Trophoblast cell (in vitro differentiated cells and primary cell): ENCODE measurements around the gene CFAP97D2.
A peak's percentile ranks its signal among the peaks of the same experiment; 100 is the strongest.

Experiments
- DNase-seq, 2 donors: peaks; one replicate each; pipeline ENCODE4 v3.0.0-alpha.2; 2016
- H2AFZ ChIP-seq: 2 replicates; pipeline ENCODE4 v1.6.1; 2013; ENCODE audit warnings: low read length, moderate library complexity, mild to moderate bottlenecking; ENCODE audit not compliant: insufficient read depth, poor library complexity
- H2AK5ac ChIP-seq: 2 replicates; pipeline ENCODE4 v1.6.1; 2013; ENCODE audit warnings: mild to moderate bottlenecking, low read length
- H2BK120ac ChIP-seq: 2 replicates; pipeline ENCODE4 v1.6.1; 2013; ENCODE audit warnings: low read length, mild to moderate bottlenecking, moderate library complexity; ENCODE audit not compliant: insufficient read depth, poor library complexity
- H2BK12ac ChIP-seq: 2 replicates; pipeline ENCODE4 v1.6.1; 2013; ENCODE audit warnings: mild to moderate bottlenecking, low read length, moderate library complexity
- H2BK5ac ChIP-seq: 2 replicates; pipeline ENCODE4 v1.6.1; 2013; ENCODE audit warnings: low read length, low read depth, moderate library complexity, mild to moderate bottlenecking; ENCODE audit not compliant: poor library complexity
- H3K14ac ChIP-seq: 2 replicates; pipeline ENCODE4 v1.6.1; 2013; ENCODE audit warnings: mild to moderate bottlenecking, low read length
- H3K18ac ChIP-seq: 2 replicates; pipeline ENCODE4 v1.6.1; 2013; ENCODE audit warnings: mild to moderate bottlenecking, low read length
- H3K23ac ChIP-seq: 2 replicates; pipeline ENCODE4 v1.6.1; 2013; ENCODE audit warnings: low read length
- H3K27ac ChIP-seq: 2 replicates; pipeline ENCODE4 v1.5.1; 2013; ENCODE audit warnings: low read depth, mild to moderate bottlenecking, inconsistent platforms, low read length, moderate library complexity
- H3K27me3 ChIP-seq: 2 replicates; pipeline ENCODE4 v1.6.1; 2013; ENCODE audit warnings: inconsistent platforms, mild to moderate bottlenecking, low read length, moderate library complexity; ENCODE audit not compliant: insufficient read depth
- H3K36me3 ChIP-seq, 2 experiments: 1 replicate in 1 of 2; 2 replicates in 1 of 2; pipeline ENCODE4 v1.6.1; 2013; ENCODE audit warnings: low read length in 2 of 2, mild to moderate bottlenecking in 2 of 2, moderate library complexity in 1 of 2; ENCODE audit not compliant: insufficient read depth in 2 of 2, control insufficient read depth in 1 of 2
- H3K4ac ChIP-seq: 2 replicates; pipeline ENCODE4 v1.6.1; 2013; ENCODE audit warnings: low read depth, mild to moderate bottlenecking, low read length, moderate library complexity
- H3K4me1 ChIP-seq, 2 experiments: 1 replicate in 1 of 2; 2 replicates in 1 of 2; pipeline ENCODE4 v1.6.1; 2013; ENCODE audit warnings: low read length in 2 of 2, mild to moderate bottlenecking in 2 of 2, moderate library complexity in 1 of 2; ENCODE audit not compliant: insufficient read depth in 2 of 2, control insufficient read depth in 1 of 2
- H3K4me2 ChIP-seq: 2 replicates; pipeline ENCODE4 v1.6.1; 2013; ENCODE audit warnings: inconsistent platforms, mild to moderate bottlenecking, low read length, moderate library complexity
- H3K4me3 ChIP-seq: 2 replicates; pipeline ENCODE4 v1.5.1; 2013; ENCODE audit warnings: mild to moderate bottlenecking, low read depth, low read length, inconsistent platforms
- H3K79me1 ChIP-seq: one replicate; pipeline ENCODE4 v1.6.1; 2013; ENCODE audit warnings: low read length
- H3K79me2 ChIP-seq: 2 replicates; pipeline ENCODE4 v1.6.1; 2013; ENCODE audit warnings: low read length, mild to moderate bottlenecking; ENCODE audit not compliant: control insufficient read depth, insufficient read depth, poor library complexity
- H3K9ac ChIP-seq: 2 replicates; pipeline ENCODE4 v1.6.1; 2013; ENCODE audit warnings: mild to moderate bottlenecking, low read length
- H3K9me3 ChIP-seq: 2 replicates; pipeline ENCODE4 v1.6.1; 2013; ENCODE audit warnings: low read depth, mild to moderate bottlenecking, control low read depth, inconsistent platforms, low read length; ENCODE audit not compliant: insufficient read depth
- H4K12ac ChIP-seq: 2 replicates; pipeline ENCODE4 v1.6.1; 2013; ENCODE audit warnings: low read depth, mild to moderate bottlenecking, low read length, moderate library complexity
- H4K8ac ChIP-seq: 2 replicates; pipeline ENCODE4 v1.6.1; 2013; ENCODE audit warnings: low read depth, mild to moderate bottlenecking, low read length, moderate library complexity
- H4K91ac ChIP-seq: one replicate; pipeline ENCODE4 v1.6.1; 2013; ENCODE audit warnings: low read depth, mild to moderate bottlenecking, low read length, moderate library complexity
- WGBS: extraction: QIAGEN DNeasy Blood & Tissue Kit; methylation state at CpG from one replicate; pipeline ENCODE4 v1.1.7; 2013; ENCODE audit warnings: missing lambda C conversion rate; ENCODE audit not compliant: insufficient read length, insufficient coverage; ENCODE audit errors: extremely low coverage; 5-methylcytosine and 5-hydroxymethylcytosine counted together

CFAP97D2 gene

GRCh38 chr13:114164053-114164452 lies 15.0 kb upstream of the CFAP97D2 start:
- Histone ChIP-seq H4K91ac (no peak overlapping the region), H3K4me3 (no peak overlapping the region), H3K36me3 (no peaks in the 10 kb centered on the region), H3K4ac (no peak overlapping the region), H3K4me2 (no peak overlapping the region), H3K18ac (no peak overlapping the region), H3K27me3 (no peaks in the 10 kb centered on the region), H2AK5ac (no peak overlapping the region), H3K23ac (no peak overlapping the region), H2BK5ac (no peak overlapping the region), H2BK12ac (no peak overlapping the region), H3K4me1 (peaks cover 8 to 9% of the 10 kb centered on the region in 2 experiments), H3K9me3 (no peaks in the 10 kb centered on the region), H4K12ac (no peak overlapping the region), H2AFZ (no peak overlapping the region), H3K9ac (no peak overlapping the region), H2BK120ac (no peak overlapping the region), H3K79me2 (no peaks in the 10 kb centered on the region), H3K79me1 (peaks cover 1% of the 10 kb centered on the region), H3K14ac (no peak overlapping the region), H4K8ac (no peak overlapping the region), H3K27ac (no peak overlapping the region)
- DNase-seq: no peak
- no CpG with 5 or more reads among the region's 14 CpGs for WGBS

DNA sequence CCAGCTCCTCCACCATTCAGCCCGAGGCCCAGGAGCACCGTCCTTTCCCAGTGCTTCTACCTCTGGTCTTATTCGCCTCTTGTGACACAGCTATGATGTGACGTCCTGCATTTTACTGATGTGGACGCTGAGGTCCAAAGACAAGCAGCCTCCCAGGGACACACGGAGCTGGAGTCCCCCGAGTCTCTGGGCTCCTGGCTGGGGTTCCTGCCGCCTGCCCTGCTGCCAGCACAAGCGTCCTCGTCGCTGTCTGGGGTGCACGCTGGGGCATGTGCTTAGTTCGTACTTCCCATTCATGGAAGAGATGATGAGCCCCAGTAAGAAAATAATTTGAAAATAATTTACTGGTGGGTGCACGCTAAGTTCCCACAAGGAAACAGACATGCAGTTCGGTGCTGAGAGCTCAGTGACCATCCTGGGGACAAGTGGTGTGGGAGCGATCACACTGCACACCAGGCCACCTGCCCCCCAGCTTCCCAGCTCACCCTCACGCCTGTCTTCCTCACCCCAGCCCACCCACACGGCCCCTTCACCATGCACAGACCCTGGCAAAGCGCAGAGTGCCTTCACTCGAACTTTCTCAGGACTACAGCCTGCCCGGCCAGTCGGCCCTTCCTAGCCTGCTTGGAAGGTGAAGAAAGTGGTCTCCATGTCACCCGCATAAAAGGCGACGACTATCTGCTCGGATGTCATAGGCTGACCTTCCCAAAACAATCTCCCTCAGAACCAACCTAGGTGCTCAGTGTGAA lies 14.2 kb upstream of the CFAP97D2 start:
- Histone ChIP-seq H3K27ac (no peak overlapping the region), H3K18ac (no peak overlapping the region), H4K91ac (no peak overlapping the region), H3K23ac (no peak overlapping the region), H2BK5ac (no peak overlapping the region), H4K12ac (no peak overlapping the region), H2AFZ (no peak overlapping the region), H3K79me1 (peaks cover 1% of the 10 kb centered on the region), H3K14ac (no peak overlapping the region), H3K79me2 (no peaks in the 10 kb centered on the region), H3K4me2 (no peak overlapping the region), H3K36me3 (no peaks in the 10 kb centered on the region), H3K9me3 (no peaks in the 10 kb centered on the region), H2BK120ac (no peak overlapping the region), H3K9ac (no peak overlapping the region), H2BK12ac (no peak overlapping the region), H3K4me3 (no peak overlapping the region), H4K8ac (no peak overlapping the region), H2AK5ac (no peak overlapping the region), H3K4me1 (peaks cover 8 to 9% of the 10 kb centered on the region in 2 experiments), H3K27me3 (no peaks in the 10 kb centered on the region), H3K4ac (no peak overlapping the region)
- WGBS: no CpG with 5 or more reads among the region's 26 CpGs
- no peak for DNase-seq

- no peak overlapping the region for H4K12ac ChIP-seq
- no peak overlapping the region for H2AFZ ChIP-seq
- no peaks in the 10 kb centered on the region for H3K79me2 ChIP-seq
- H4K91ac ChIP-seq: no peak overlapping the region
- H3K4me3 ChIP-seq: no peak overlapping the region
- H3K9me3 ChIP-seq: no peaks in the 10 kb centered on the region
- H3K14ac ChIP-seq: no peak overlapping the region
- H2AK5ac ChIP-seq: no peak overlapping the region
- no peak overlapping the region for H3K9ac ChIP-seq
- no peak overlapping the region for H3K18ac ChIP-seq
- H3K27me3 ChIP-seq: no peaks in the 10 kb centered on the region
- WGBS: no CpG with 5 or more reads among the region's 20 CpGs
- no peak overlapping the region for H3K4me2 ChIP-seq
- no peak overlapping the region for H3K27ac ChIP-seq
- peaks cover 1% of the 10 kb centered on the region for H3K79me1 ChIP-seq
- no peak overlapping the region for H2BK120ac ChIP-seq
- no peak for DNase-seq
- peaks cover 8 to 9% of the 10 kb centered on the region in 2 experiments for H3K4me1 ChIP-seq
- H3K4ac ChIP-seq: no peak overlapping the region
- H2BK12ac ChIP-seq: no peak overlapping the region
- no peak overlapping the region for H3K23ac ChIP-seq
- H4K8ac ChIP-seq: no peak overlapping the region
- no peaks in the 10 kb centered on the region for H3K36me3 ChIP-seq
- H2BK5ac ChIP-seq: no peak overlapping the region
Observed at GRCh38 chr13:114166381-114167131, 12.5 kb upstream of the CFAP97D2 start.

DNA sequence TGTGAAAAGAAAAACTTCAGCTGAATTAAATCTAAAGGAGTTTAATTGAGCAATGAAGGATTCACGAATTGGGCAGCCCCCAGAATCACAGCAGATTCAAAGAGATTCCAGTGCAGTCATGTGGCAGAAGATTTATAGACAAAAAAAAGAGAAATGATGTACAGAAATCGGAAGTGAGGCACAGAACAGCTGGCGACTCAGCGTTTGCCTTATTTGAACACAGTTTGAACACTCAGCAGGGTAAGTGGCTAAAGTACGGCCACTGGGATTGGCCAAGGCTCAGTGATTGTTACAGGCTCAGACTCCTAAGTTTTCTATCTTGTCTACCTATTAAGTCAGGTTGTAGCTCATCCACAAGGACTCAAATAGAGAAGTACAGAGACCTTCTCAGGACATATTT lies 11.6 kb upstream of the CFAP97D2 start:
- Histone ChIP-seq H2AFZ (no peak overlapping the region), H3K4me3 (no peak overlapping the region), H4K12ac (no peak overlapping the region), H3K4ac (no peak overlapping the region), H4K91ac (no peak overlapping the region), H3K14ac (no peak overlapping the region), H2BK5ac (no peak overlapping the region), H4K8ac (no peak overlapping the region), H3K4me2 (no peak overlapping the region), H3K4me1 (peaks cover 3% of the 10 kb centered on the region in 2 experiments), H2BK12ac (no peak overlapping the region), H3K9me3 (no peaks in the 10 kb centered on the region), H3K79me1 (peaks cover 1% of the 10 kb centered on the region), H3K27ac (no peak overlapping the region), H3K23ac (no peak overlapping the region), H3K36me3 (no peaks in the 10 kb centered on the region), H2BK120ac (no peak overlapping the region), H3K79me2 (no peaks in the 10 kb centered on the region), H3K27me3 (no peaks in the 10 kb centered on the region), H3K9ac (no peak overlapping the region), H3K18ac (no peak overlapping the region), H2AK5ac (no peak overlapping the region)
- no CpG with 5 or more reads among the region's 5 CpGs for WGBS
- peak in 1 of 2 donors; percentile 14 for DNase-seq
